Stimulated activated CD8-positive, alpha-beta memory T cell treated with anti-CD3 and anti-CD28 coated beads, Interleukin-4, amount 100 ng/mL, for 1 hour (primary cell): ENCODE data around the gene FBXL7.
"Not testable (repeated sequence)": the region's sequence is repeated elsewhere in the genome, so short reads cannot be mapped to it uniquely, and the experiment has no call there.

ENCODE experiments used
- DNase-seq, 2 donors: peaks; one replicate each; pipeline ENCODE4 v3.0.0-alpha.2; 2020; ENCODE audit warnings: low read depth in 2 of 2, low spot score in 1 of 2

Gene FBXL7

GRCh38 chr5:15852217-15852616, 352.2 kb downstream of the FBXL7 start:
- no peak for DNase-seq

- DNase-seq: no peak
Observed at GRCh38 chr5:15852949-15853348, 353.0 kb downstream of the FBXL7 start.

GRCh38 chr5:15858326-15858725, 358.3 kb downstream of the FBXL7 start:
- no peak for DNase-seq

- no peak for DNase-seq
Observed at GRCh38 chr5:15864536-15865215, 364.7 kb downstream of the FBXL7 start.

- not testable (repeated sequence) for DNase-seq
Observed at GRCh38 chr5:15872259-15872658, 372.3 kb downstream of the FBXL7 start.

- no peak for DNase-seq
Observed at GRCh38 chr5:15877914-15878313, 377.9 kb downstream of the FBXL7 start.

- DNase-seq: no peak
Observed at GRCh38 chr5:15880201-15880600, 380.2 kb downstream of the FBXL7 start.

GRCh38 chr5:15885156-15885555, 385.2 kb downstream of the FBXL7 start:
- no peak for DNase-seq

- no peak for DNase-seq
Observed at GRCh38 chr5:15886156-15886555, 386.2 kb downstream of the FBXL7 start.

- no peak for DNase-seq
Observed at GRCh38 chr5:15887093-15887492, 387.1 kb downstream of the FBXL7 start.

GRCh38 chr5:15889001-15889400, 389.0 kb downstream of the FBXL7 start:
- no peak for DNase-seq

GRCh38 chr5:15893866-15894265, 393.9 kb downstream of the FBXL7 start:
- no peak for DNase-seq

GRCh38 chr5:15897656-15898055, 397.7 kb downstream of the FBXL7 start:
- DNase-seq: no peak

- DNase-seq: no peak
Observed at GRCh38 chr5:15898641-15899040, 398.7 kb downstream of the FBXL7 start.

GRCh38 chr5:15899481-15899880, 399.5 kb downstream of the FBXL7 start:
- no peak for DNase-seq

- DNase-seq: no peak
Observed at GRCh38 chr5:15901151-15901550, 401.2 kb downstream of the FBXL7 start.

- DNase-seq: no peak
Observed at GRCh38 chr5:15902066-15902465, 402.1 kb downstream of the FBXL7 start.

GRCh38 chr5:15904899-15905830, 405.2 kb downstream of the FBXL7 start:
- no peak for DNase-seq

- DNase-seq: no peak
Observed at GRCh38 chr5:15914638-15915037, 414.7 kb downstream of the FBXL7 start.

GRCh38 chr5:15926586-15926985, 426.6 kb downstream of the FBXL7 start:
- DNase-seq: no peak

- DNase-seq: no peak
Observed at GRCh38 chr5:15927710-15928380, 427.9 kb downstream of the FBXL7 start.
